ENCODE measurements around the gene NHP2.

- TF ChIP-seq POLR2A (IDR thresholded peaks at IDR 0.05): no peak
- TF ChIP-seq CTCF (IDR thresholded peaks at IDR 0.05): no peak
- no peak for TF ChIP-seq EP300 (IDR thresholded peaks at IDR 0.05)
Measured at GRCh38 chr5:178201221-178201926, 47.7 kb upstream of the NHP2 start.

Data from tibial nerve (tissue), 4 donors.